SU-DHL-6 (cell line): Measurements from ENCODE around the gene GNG11.

ENCODE experiments used
- CTCF ChIP-seq: fragments of 200-600 bp; sonication (generic); IDR thresholded peaks from one replicate; pipeline ENCODE4 v1.5.1; 2017; ENCODE audit warnings: antibody characterized with exemption, mild to moderate bottlenecking, low read length, moderate library complexity; ENCODE audit not compliant: insufficient read depth, poor library complexity, severe bottlenecking
- EZH2phosphoT487 ChIP-seq: fragments of 200-600 bp; sonication (generic), shearing (Covaris generic); conservative IDR thresholded peaks from 2 replicates; pipeline ENCODE4 v1.6.1; 2018; ENCODE audit warnings: mild to moderate bottlenecking, antibody characterized with exemption, low read length, moderate library complexity, mixed read lengths

- TF ChIP-seq CTCF (no peak), EZH2phosphoT487 (no peak)
Measured at GRCh38 chr7:93968911-93969620, 47.5 kb downstream of the GNG11 start.
